Measurements from ENCODE around the gene TINAG.

GRCh38 chr6:54282186-54282585 is 26.1 kb upstream of the TINAG start:
- no peak for TF ChIP-seq CTCF (conservative IDR thresholded peaks at IDR 0.05; ENCODE audit: low read depth, low read length)
- no peak for TF ChIP-seq EZH2 (IDR thresholded peaks at IDR 0.05; ENCODE audit: low read length, unreplicated experiment)
- no peak for TF ChIP-seq EZH2phosphoT487 (IDR thresholded peaks at IDR 0.05; ENCODE audit: borderline replicate concordance, low read length)

Data from PC-3 (cell line).